Adipocyte (in vitro differentiated cells): ENCODE measurements around the gene NLRP5.

Source experiments
- DNase-seq: peaks from one replicate; pipeline ENCODE4 v3.0.0-alpha.2; 2015; ENCODE audit warnings: low read depth
- H3K27me3 ChIP-seq: replicated peaks from 2 replicates; pipeline ENCODE4 v1.7.0; 2013; ENCODE audit warnings: mild to moderate bottlenecking, low read length, moderate library complexity; ENCODE audit not compliant: control insufficient read depth, insufficient read depth
- H3K36me3 ChIP-seq: 2 replicates; pipeline ENCODE4 v1.7.0; 2013; ENCODE audit warnings: low read length, mild to moderate bottlenecking, moderate library complexity; ENCODE audit not compliant: control insufficient read depth, insufficient read depth, severe bottlenecking
- H3K4me1 ChIP-seq: 2 replicates; pipeline ENCODE4 v1.7.0; 2013; ENCODE audit warnings: mild to moderate bottlenecking, low read length, moderate library complexity; ENCODE audit not compliant: control insufficient read depth, insufficient read depth
- H3K4me3 ChIP-seq: 2 replicates; pipeline ENCODE4 v1.7.0; 2013; ENCODE audit warnings: mild to moderate bottlenecking, low read length, moderate library complexity
- H3K9ac ChIP-seq: 2 replicates; pipeline ENCODE4 v1.7.0; 2013; ENCODE audit warnings: mild to moderate bottlenecking, low read length, moderate library complexity
- H3K9me3 ChIP-seq: 2 replicates; pipeline ENCODE4 v1.7.0; 2013; ENCODE audit warnings: mild to moderate bottlenecking, low read length, moderate library complexity; ENCODE audit not compliant: control insufficient read depth

Gene NLRP5

DNA sequence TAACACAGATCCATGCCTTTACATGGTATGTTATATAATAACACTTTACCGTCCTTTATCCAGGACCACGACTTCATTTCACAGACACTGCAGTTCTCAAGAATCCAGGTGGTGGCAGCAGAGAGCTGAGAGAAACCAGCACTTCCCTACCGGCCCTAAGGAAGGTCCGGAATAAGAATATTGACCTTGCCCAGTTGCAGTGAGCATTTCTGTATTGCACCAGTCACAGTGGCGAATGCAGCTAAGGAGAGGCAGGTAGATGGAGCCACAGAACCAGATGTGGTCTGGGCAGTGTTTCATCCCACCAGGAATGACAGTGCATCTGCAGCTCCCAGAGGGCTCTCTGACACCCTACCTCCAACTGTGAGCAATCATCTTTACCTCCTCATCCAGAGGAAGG, 89.9 kb downstream of the NLRP5 start:
- Histone ChIP-seq H3K9ac (no peak overlapping the region), H3K36me3 (no peaks in the 10 kb centered on the region), H3K4me1 (peaks cover 8% of the 10 kb centered on the region), H3K9me3 (no peaks in the 10 kb centered on the region), H3K27me3 (no peaks in the 10 kb centered on the region), H3K4me3 (no peak overlapping the region)
- peak; percentile 85 for DNase-seq

DNA sequence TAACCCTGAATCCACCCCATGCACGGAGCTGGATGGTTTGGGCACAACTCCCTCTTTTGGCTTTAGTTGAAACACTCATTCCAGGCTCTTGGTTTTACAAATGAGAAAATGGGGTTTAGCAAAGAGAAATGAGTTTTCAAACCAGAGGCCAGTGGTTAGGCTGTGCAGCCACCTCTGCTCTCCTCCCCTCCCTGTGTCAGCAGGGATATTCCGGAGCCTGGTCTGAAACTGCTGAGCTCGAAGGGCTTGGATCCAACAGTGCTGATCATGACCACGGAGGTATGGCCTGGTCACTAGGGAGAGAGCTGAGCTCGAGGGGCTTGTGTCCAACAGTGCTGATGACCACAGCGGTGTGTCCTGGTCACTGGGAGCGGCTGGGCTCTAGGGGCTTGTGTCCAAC, 93.0 kb downstream of the NLRP5 start:
- Histone ChIP-seq H3K9me3 (no peaks in the 10 kb centered on the region), H3K4me3 (no peak overlapping the region), H3K27me3 (no peaks in the 10 kb centered on the region), H3K36me3 (no peaks in the 10 kb centered on the region), H3K9ac (no peak overlapping the region), H3K4me1 (peaks cover 8% of the 10 kb centered on the region)
- DNase-seq = no peak

DNA sequence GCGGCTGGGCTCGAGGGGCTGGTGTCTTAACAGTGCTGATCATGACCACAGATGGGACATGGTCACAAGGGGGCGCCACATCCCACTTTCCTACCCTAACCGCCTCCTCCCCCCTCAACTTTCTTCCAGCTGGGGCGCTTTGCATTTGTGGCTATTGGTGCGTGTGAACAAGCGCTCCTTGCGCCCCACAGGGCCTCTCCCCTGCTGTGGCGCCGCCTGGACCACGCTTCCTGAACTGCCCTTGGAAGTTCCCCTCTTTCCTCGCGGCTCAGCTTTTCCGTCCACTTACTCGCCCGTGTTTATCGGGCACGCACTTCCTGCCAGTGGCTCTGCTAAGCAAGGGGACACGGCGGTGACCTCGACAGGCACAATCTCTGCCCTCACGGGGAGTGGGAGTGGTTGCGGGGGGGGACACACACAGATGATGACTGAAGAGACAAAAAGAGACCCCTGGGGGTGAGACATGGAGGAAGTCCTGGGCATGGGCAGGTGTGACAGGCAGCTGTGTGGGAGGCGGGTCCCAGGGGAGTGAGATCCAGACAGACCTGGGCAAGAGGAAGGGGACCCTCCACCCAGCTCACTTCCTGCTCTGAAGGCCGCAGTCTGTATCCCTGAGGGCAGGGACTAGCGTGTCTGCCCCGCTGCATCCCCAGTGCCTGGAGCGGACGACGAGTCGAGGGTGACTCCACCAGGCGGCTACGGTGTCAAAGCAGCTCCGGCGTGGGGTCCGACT, 94.3 kb downstream of the NLRP5 start:
- H3K27me3 ChIP-seq = no peaks in the 10 kb centered on the region
- peak; percentile 90 for DNase-seq
- H3K4me1 ChIP-seq = peaks cover 16% of the 10 kb centered on the region
- H3K4me3 ChIP-seq = peak overlapping the region; percentile 79
- H3K9ac ChIP-seq = peak overlapping the region; percentile 79
- no peaks in the 10 kb centered on the region for H3K9me3 ChIP-seq
- H3K36me3 ChIP-seq = peaks cover 3% of the 10 kb centered on the region

DNA sequence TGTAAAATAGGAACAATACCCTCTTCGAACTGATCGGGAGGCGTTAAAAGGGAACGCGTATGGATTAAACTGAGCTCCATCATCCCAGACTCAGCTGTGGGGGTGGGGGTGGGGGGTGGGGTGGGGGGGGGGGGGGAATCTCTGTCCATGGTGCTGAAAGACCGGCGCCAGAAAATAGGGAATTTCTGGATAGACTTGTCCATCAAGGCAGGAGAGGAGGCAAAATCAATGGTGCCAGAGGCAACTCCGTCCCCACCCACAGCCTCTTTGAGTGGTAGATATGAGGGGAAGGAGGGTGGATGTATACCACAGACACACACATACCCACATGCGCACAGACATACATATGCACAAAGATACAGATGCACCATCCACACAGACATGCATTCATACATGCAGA, 97.1 kb downstream of the NLRP5 start:
- no peak overlapping the region for H3K9ac ChIP-seq
- no peaks in the 10 kb centered on the region for H3K9me3 ChIP-seq
- no peak overlapping the region for H3K4me3 ChIP-seq
- no peaks in the 10 kb centered on the region for H3K27me3 ChIP-seq
- peaks cover 3% of the 10 kb centered on the region for H3K36me3 ChIP-seq
- H3K4me1 ChIP-seq = peaks cover 23% of the 10 kb centered on the region
- DNase-seq = no peak

DNA sequence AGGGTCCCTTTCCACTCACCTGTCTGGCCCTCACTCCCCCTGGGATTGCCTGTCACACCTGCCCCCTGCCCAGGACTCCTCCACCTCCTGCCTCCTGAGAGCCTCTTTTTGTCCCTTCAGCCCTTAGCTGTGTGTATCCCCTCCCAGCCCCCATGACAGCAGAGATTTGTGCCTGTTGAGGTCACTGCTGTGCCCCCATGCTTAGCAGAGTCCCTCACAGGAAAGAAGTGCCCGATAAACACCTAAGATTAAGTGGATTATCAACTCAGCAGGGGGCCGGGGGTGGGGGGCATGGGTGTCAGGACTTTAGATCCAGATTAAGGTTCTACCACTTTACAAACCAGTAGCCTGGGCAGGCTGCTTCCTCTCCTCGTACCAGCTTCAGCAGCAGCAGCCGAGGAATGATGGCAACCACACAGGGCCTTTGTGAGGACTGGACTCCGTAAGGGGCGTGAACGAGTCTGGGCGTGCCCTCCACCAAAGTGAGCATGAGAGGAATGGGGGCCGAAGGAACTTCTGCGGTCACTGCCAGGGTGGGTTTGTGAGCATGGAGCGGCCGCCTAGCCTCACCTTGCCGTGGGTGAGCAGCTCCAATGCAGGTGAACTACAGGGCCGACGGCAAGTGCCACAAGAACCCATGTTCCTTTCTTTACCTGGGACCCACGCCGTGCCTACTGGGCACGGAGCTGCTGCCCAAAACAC, 98.4 kb downstream of the NLRP5 start:
- Histone ChIP-seq H3K36me3 (peaks cover 10% of the 10 kb centered on the region), H3K4me3 (no peak overlapping the region), H3K9me3 (no peaks in the 10 kb centered on the region), H3K9ac (no peak overlapping the region), H3K27me3 (no peaks in the 10 kb centered on the region), H3K4me1 (peaks cover 23% of the 10 kb centered on the region)
- DNase-seq = no peak

DNA sequence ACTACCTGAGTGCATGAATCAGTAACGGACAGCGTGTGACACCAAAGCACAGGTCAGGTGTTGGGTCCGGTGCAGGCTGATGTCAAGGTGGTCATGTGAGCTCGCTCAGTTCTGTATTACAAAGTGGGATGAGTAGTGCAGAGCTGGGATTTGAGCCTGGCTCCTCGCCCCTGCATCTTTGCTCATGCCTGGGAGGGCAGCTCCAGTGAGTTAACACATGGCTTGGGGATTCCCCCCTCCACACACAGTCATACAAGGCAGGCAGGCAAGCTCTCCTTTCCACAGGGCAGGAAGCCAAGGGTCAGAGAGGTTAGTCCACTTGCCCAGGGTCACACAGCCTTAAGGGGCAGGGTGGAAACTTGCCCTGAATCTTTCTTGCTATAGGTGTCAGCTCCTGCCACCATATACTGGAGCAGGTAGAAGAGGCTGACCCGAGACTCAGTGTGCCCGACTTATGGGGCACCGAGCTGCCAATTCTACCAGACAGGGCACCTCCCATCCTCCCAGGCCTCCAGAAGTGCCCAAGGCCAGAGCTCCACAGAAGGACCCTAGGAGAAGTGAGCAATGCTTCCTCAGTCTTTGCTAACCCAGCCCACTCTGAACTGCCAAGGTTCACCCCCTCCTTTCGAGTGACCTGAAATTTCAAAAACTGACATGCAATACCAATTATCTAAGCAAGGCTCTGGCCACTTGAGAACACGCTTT, 99.1 kb downstream of the NLRP5 start:
- no peaks in the 10 kb centered on the region for H3K9me3 ChIP-seq
- peaks cover 23% of the 10 kb centered on the region for H3K4me1 ChIP-seq
- no peaks in the 10 kb centered on the region for H3K27me3 ChIP-seq
- H3K36me3 ChIP-seq = peaks cover 14% of the 10 kb centered on the region
- no peak overlapping the region for H3K4me3 ChIP-seq
- H3K9ac ChIP-seq = no peak overlapping the region
- no peak for DNase-seq

DNA sequence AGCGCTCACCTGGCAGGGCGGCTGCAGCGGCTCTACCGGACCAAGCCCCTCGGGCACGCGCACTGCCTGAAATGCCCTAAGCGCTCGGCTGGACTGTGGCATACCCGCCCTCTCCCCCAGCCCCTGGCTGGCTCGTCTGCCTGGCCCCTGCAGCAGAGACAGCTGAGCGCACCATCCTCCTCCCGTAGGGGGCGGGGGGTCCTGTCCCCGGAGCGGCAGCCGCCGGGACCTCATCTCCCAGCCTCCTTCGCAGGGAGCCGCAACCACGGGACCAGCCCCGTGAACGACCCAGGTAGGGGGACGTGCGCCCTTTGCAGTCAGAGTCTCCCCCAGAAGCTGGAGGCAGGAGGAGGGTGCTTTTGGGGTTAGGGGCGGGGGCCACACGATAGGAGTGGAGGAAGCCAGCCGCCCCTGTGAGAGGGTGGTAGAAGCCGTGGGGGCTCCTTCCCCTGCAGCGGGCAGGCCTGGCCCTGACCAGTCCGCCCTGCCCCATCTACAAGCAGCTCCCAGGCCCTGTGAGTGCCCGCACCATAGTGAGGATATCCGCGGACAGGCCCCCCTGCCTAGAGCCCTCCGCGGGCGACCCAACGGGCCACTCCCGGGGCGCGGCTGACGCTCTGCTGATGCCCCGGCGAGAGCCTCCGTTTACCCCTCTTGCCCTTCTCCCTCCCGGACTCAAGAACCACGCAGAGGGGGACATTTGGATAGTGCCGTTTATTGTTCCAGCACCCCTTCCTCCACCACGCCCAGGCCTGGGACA, 100.3 kb downstream of the NLRP5 start:
- Histone ChIP-seq H3K4me3 (no peak overlapping the region), H3K9ac (no peak overlapping the region), H3K36me3 (peaks cover 14% of the 10 kb centered on the region), H3K9me3 (no peaks in the 10 kb centered on the region), H3K4me1 (peaks cover 28% of the 10 kb centered on the region), H3K27me3 (no peaks in the 10 kb centered on the region)
- DNase-seq = no peak

DNA sequence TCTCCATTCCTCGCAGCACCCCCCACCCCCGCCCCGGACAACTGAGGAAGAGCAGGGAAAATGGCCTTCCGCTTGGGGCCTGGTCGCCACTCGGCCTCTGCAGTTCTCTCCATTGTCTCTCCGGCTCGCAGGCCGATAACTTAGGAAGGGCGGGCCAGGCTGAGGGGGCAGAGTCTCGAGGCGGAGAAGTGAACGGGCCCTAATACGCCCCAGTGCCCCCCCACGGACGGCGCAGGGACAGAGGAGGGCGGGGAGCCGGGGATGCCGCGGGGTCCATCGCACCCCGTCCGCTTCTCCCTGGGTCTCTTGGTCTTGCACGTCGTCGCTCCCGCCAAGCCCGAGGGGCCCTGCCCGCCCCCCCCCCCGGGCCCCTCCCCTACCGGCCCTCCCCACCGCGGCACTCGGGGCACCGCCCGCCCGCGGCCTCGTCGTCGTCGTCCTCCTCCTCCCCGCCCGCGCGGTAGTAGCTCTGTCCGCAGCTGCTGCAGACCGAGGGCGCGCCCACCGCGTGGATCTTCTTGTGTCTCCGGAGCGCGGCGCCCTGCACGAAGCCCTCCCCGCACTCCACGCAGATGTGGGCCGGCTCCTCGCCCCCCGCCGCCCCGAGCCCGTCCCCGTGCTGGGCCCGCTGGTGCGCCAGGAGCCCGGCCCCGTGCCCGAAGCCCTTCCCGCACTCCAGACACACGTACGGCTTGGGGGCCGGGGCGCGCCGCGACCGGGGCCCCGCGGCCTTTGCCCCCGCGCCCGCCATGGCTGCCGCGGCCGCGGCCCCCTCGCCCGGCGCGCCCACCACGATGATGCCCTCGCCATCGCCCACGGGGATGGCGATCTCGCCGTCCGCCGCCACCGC, 101.3 kb downstream of the NLRP5 start:
- Histone ChIP-seq H3K9ac (no peak overlapping the region), H3K36me3 (peaks cover 17% of the 10 kb centered on the region), H3K4me3 (no peak overlapping the region), H3K27me3 (no peaks in the 10 kb centered on the region), H3K9me3 (no peaks in the 10 kb centered on the region), H3K4me1 (peaks cover 30% of the 10 kb centered on the region)
- DNase-seq = no peak

DNA sequence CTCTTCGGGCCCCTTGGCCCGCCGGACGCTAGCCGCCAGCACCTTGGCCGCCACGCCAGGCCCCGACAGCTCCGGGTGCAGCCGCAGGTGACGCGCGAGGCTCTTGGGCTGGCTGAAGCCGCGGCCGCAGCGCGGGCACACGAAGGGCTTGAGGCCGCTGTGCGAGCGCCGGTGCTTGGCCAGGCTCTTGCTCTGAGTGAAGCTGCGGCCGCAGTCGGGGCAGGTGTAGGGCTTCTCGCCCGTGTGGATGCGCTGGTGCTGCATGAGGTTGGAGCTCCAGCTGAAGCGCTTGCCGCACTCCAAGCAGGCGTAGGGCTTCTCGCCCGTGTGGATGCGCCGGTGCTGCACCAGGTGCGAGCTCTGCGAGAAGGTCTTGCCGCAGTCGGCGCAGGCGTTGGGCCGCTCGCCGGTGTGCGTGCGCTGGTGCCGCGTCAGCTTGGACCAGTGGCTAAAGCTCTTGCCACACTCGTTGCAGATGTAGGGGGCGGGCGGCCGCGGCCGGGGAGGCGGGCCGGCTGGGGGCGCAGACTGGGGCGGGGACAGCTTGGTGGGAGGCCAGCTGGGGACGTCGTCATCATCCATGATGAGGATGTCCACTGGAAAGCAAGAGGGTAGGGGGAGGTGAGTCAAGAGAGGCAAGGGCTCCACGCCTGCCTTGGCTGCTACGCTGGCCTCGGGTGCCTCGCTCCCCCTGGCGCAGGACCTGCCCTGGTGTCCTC, 102.1 kb downstream of the NLRP5 start:
- Histone ChIP-seq H3K4me3 (no peak overlapping the region), H3K27me3 (no peaks in the 10 kb centered on the region), H3K36me3 (peaks cover 22% of the 10 kb centered on the region), H3K4me1 (peaks cover 30% of the 10 kb centered on the region), H3K9ac (no peak overlapping the region), H3K9me3 (no peaks in the 10 kb centered on the region)
- no peak for DNase-seq

DNA sequence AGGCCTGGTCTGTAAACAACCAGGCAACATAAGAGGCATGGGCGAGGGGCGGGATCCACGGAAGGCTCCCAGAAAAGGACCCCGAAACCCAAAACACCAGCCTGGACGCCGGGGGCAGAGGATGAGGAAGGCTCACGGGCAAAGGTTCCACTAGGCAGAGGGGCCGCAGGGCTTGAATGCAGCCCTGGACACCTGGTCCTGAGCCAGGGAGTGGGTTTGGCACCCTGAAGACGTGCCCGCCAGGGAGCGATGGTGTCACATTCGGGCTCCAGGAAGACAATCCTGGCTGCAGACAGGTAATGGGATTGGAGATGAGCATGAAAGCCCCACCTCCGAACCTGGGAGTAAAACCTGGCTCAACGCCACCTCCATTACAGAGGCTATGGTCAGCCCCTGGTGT, 102.8 kb downstream of the NLRP5 start:
- peaks cover 24% of the 10 kb centered on the region for H3K36me3 ChIP-seq
- H3K9me3 ChIP-seq = no peaks in the 10 kb centered on the region
- DNase-seq = no peak
- peaks cover 30% of the 10 kb centered on the region for H3K4me1 ChIP-seq
- H3K4me3 ChIP-seq = no peak overlapping the region
- no peak overlapping the region for H3K9ac ChIP-seq
- H3K27me3 ChIP-seq = no peaks in the 10 kb centered on the region
